K562 (cell line): ENCODE measurements around the gene RPLP2. TPM values are rescaled to one million over a fixed set of nuclear protein-coding genes. Genes with fewer than 3 reads are reported as not detected.

Source experiments
- ATF2 ChIP-seq: sonication (generic); formaldehyde crosslinking; IDR thresholded peaks from 2 replicates; pipeline ENCODE4 v1.8.1; 2022; ENCODE audit warnings: missing genetic modification reagents
- BMI1 ChIP-seq: fragments of 150-350 bp; IDR thresholded peaks from 2 replicates; pipeline ENCODE4 v1.6.1; 2014; ENCODE audit warnings: low read length
- GTF2E2 ChIP-seq: fragments of 200-800 bp; sonication (Bioruptor generic); IDR thresholded peaks from 2 replicates; pipeline ENCODE4 v1.6.1; 2016; ENCODE audit warnings: missing genetic modification characterization, missing compliant biosample characterization
- HDGF ChIP-seq: fragments of 450-650 bp; IDR thresholded peaks from 2 replicates; pipeline ENCODE4 v1.6.1; 2016
- IRF2 ChIP-seq: sonication (generic); formaldehyde crosslinking; IDR thresholded peaks from 2 replicates; pipeline ENCODE4 v1.8.1; 2022; ENCODE audit warnings: mild to moderate bottlenecking, missing genetic modification reagents
- JUN ChIP-seq, 2 experiments: sonication (generic) in 1 of 2; formaldehyde crosslinking in 1 of 2; IDR thresholded peaks; 2 replicates each; pipeline versions ENCODE4 v1.6.1 to v1.8.0; 2012 to 2022; ENCODE audit warnings: borderline replicate concordance in 2 of 2, mild to moderate bottlenecking in 2 of 2, improper control_type of control experiment in 1 of 2, low read depth in 1 of 2, low read length in 1 of 2, missing genetic modification reagents in 1 of 2
- KAT7 ChIP-seq: sonication (generic); formaldehyde crosslinking; IDR thresholded peaks from 2 replicates; pipeline ENCODE4 v1.8.0; 2022; ENCODE audit warnings: missing genetic modification reagents, mild to moderate bottlenecking, borderline replicate concordance
- MEF2A ChIP-seq: IDR thresholded peaks from 2 replicates; pipeline ENCODE4 v1.6.1; 2011; ENCODE audit warnings: low read depth, mild to moderate bottlenecking, low read length, moderate library complexity; ENCODE audit not compliant: control insufficient read depth
- NONO ChIP-seq, 2 experiments: fragments of 200-400 bp in 1 of 2; fragments of 450-650 bp in 1 of 2; formaldehyde crosslinking in 1 of 2; IDR thresholded peaks; 2 replicates each; pipeline ENCODE4 v1.6.1; 2017; ENCODE audit warnings: low read depth in 2 of 2, mild to moderate bottlenecking in 2 of 2, moderate library complexity in 2 of 2, low read length in 1 of 2
- NR2C1 ChIP-seq, 2 experiments: fragments of 450-650 bp; IDR thresholded peaks; 2 replicates each; pipeline ENCODE4 v1.6.1; 2017; ENCODE audit warnings: mild to moderate bottlenecking in 2 of 2, antibody characterized with exemption in 1 of 2, inconsistent platforms in 1 of 2, missing compliant biosample characterization in 1 of 2, missing genetic modification characterization in 1 of 2
- PCBP1 ChIP-seq: fragments of 200-400 bp; formaldehyde crosslinking; IDR thresholded peaks from 2 replicates; pipeline ENCODE4 v1.6.1; 2018; ENCODE audit warnings: mild to moderate bottlenecking, low read depth, low read length; ENCODE audit not compliant: poor library complexity, severe bottlenecking
- SREBF2 ChIP-seq: sonication (generic); formaldehyde crosslinking; IDR thresholded peaks from 2 replicates; pipeline ENCODE4 v1.4.0; 2020; ENCODE audit warnings: mild to moderate bottlenecking, missing genetic modification reagents
- STAT5A ChIP-seq: IDR thresholded peaks from 2 replicates; pipeline ENCODE4 v1.6.1; 2012; ENCODE audit warnings: low read length, inconsistent platforms, borderline replicate concordance
- ZNF407 ChIP-seq: fragments of 450-650 bp; IDR thresholded peaks from 2 replicates; pipeline ENCODE4 v1.6.1; 2016; ENCODE audit warnings: low read depth
- ZNF408 ChIP-seq: fragments of 250-450 bp; sonication (Bioruptor Pico); IDR thresholded peaks from 2 replicates; pipeline ENCODE4 v1.4.0; 2020; ENCODE audit warnings: low read depth, mild to moderate bottlenecking, moderate library complexity
- ZNF586 ChIP-seq: fragments of 450-650 bp; formaldehyde crosslinking; conservative IDR thresholded peaks from 2 replicates; pipeline ENCODE4 v1.4.0; 2020; ENCODE audit warnings: mild to moderate bottlenecking, moderate library complexity
- ZNF77 ChIP-seq: fragments of 250-450 bp; sonication (Bioruptor Pico); IDR thresholded peaks from 2 replicates; pipeline ENCODE4 v1.5.0; 2020
- ZNF785 ChIP-seq: fragments of 250-450 bp; sonication (Bioruptor Pico); IDR thresholded peaks from 2 replicates; pipeline ENCODE4 v1.4.0; 2020; ENCODE audit warnings: mild to moderate bottlenecking
- ZNF830 ChIP-seq: fragments of 250-450 bp; sonication (Bioruptor Pico); IDR thresholded peaks from 2 replicates; pipeline ENCODE4 v1.5.0; 2021; ENCODE audit warnings: mild to moderate bottlenecking
- polyA plus RNA-seq, 8 experiments: library from polyadenylated mRNA; depleted of rRNA in 4 of 8; stranded (reverse) in 5 of 8; unstranded in 3 of 8; fragments of >200 nt; fragmentation: Nextera tagmentation in 2 of 8; fragmentation: Illumina TruSeq in 1 of 8; extraction: Ambion mirVana in 2 of 8; extraction: Trizol in 1 of 8; gene quantifications; 2 replicates each; pipeline versions ENCODE4 v1.2.1 to v1.2.3, GENCODE V29; 2011 to 2014; ENCODE audit warnings: inconsistent platforms in 1 of 8, missing spikeins in 1 of 8
- total RNA-seq, 7 experiments: library from RNA; depleted of rRNA in 6 of 7; stranded (reverse); fragments of >200 nt in 6 of 7; fragmentation: Illumina TruSeq in 2 of 7; extraction: Trizol in 2 of 7; gene quantifications; 2 replicates each; pipeline versions ENCODE4 v1.2.1 to v1.2.3, GENCODE V29; 2011 to 2021; ENCODE audit warnings: low replicate concordance in 1 of 7

RPLP2 gene
- total and polyA plus RNA-seq, 9 of the 15 experiments (the other 6 are each of a cell fraction or from before 2014, with no cell fraction given), result 528 to 3,807 (median 1,633) TPM

GRCh38 chr11:797296-798092 lies 12.3 kb upstream of the RPLP2 start (continued):
- TF ChIP-seq ATF2 (CRISPR knock-in tag), result no peak
- TF ChIP-seq STAT5A, result no peak
- no peak for TF ChIP-seq NONO (IDR thresholded peaks at IDR 0.05; ENCODE audit: low read depth in 2 of 2, low read length in 1 of 2)
- no peak for TF ChIP-seq ZNF830 (CRISPR knock-in tag)
- TF ChIP-seq MEF2A, result no peak
- no peak for TF ChIP-seq SREBF2 (CRISPR knock-in tag)
- TF ChIP-seq GTF2E2, result no peak
- no peak for TF ChIP-seq BMI1
- TF ChIP-seq ZNF77 (CRISPR knock-in tag), result no peak
- no peak for TF ChIP-seq HDGF
- no peak for TF ChIP-seq JUN (IDR thresholded peaks at IDR 0.05; ENCODE audit: borderline replicate concordance, low read depth, low read length)
- 0 out of 2 replicates have a peak, but pooled peaks have one; percentile 51 for TF ChIP-seq JUN (CRISPR knock-in tag; IDR thresholded peaks at IDR 0.05; ENCODE audit: borderline replicate concordance)
- no peak for TF ChIP-seq IRF2 (CRISPR knock-in tag)
- TF ChIP-seq ZNF586 (CRISPR knock-in tag), result no peak
- no peak for TF ChIP-seq NR2C1 (IDR thresholded peaks at IDR 0.05)
- no peak for TF ChIP-seq NR2C1 (tag; IDR thresholded peaks at IDR 0.05)
- peak; percentile 20 for TF ChIP-seq PCBP1
- no peak for TF ChIP-seq ZNF785 (CRISPR knock-in tag)
- no peak; the same call in 1 of the 2 replicates for TF ChIP-seq KAT7 (CRISPR knock-in tag)
- TF ChIP-seq ZNF407, result no peak
- no peak for TF ChIP-seq ZNF408
